K562 (cell line): ENCODE data around the gene FAM171A2. TPM values are rescaled to one million over a fixed set of nuclear protein-coding genes. Genes with fewer than 3 reads are reported as not detected.

Experiments
- GABPB1 ChIP-seq: sonication (generic); formaldehyde crosslinking; IDR thresholded peaks from 2 replicates; pipeline ENCODE4 v1.8.0; 2022; ENCODE audit warnings: mild to moderate bottlenecking, missing genetic modification reagents
- NCOR1 ChIP-seq: fragments of 450-650 bp; IDR thresholded peaks from 2 replicates; pipeline ENCODE4 v1.6.1; 2016; ENCODE audit warnings: mild to moderate bottlenecking, moderate library complexity
- polyA plus RNA-seq, 8 experiments: library from polyadenylated mRNA; depleted of rRNA in 4 of 8; stranded (reverse) in 5 of 8; unstranded in 3 of 8; fragments of >200 nt; fragmentation: Nextera tagmentation in 2 of 8; fragmentation: Illumina TruSeq in 1 of 8; extraction: Ambion mirVana in 2 of 8; extraction: Trizol in 1 of 8; gene quantifications; 2 replicates each; pipeline versions ENCODE4 v1.2.1 to v1.2.3, GENCODE V29; 2011 to 2014; ENCODE audit warnings: inconsistent platforms in 1 of 8, missing spikeins in 1 of 8
- total RNA-seq, 7 experiments: library from RNA; depleted of rRNA in 6 of 7; stranded (reverse); fragments of >200 nt in 6 of 7; fragmentation: Illumina TruSeq in 2 of 7; extraction: Trizol in 2 of 7; gene quantifications; 2 replicates each; pipeline versions ENCODE4 v1.2.1 to v1.2.3, GENCODE V29; 2011 to 2021; ENCODE audit warnings: low replicate concordance in 1 of 7
- TF ChIP-seq, protein P1 (sequence below): sonication (generic); formaldehyde crosslinking; IDR thresholded peaks from 2 replicates; pipeline ENCODE4 v1.8.0; 2023; ENCODE audit warnings: mild to moderate bottlenecking, missing genetic modification reagents
- TF ChIP-seq, protein P2 (sequence below), 2 experiments: fragments of 250-450 bp in 1 of 2; fragments of 450-650 bp in 1 of 2; sonication (Bioruptor Pico) in 1 of 2; IDR thresholded peaks; 2 replicates each; pipeline versions ENCODE4 v1.6.1 to v1.8.0; 2016 to 2021; ENCODE audit warnings: mild to moderate bottlenecking in 2 of 2, moderate library complexity in 2 of 2, missing compliant biosample characterization in 1 of 2, missing genetic modification characterization in 1 of 2
- TF ChIP-seq, protein P3 (sequence below): sonication (generic); formaldehyde crosslinking; IDR thresholded peaks from 2 replicates; pipeline ENCODE4 v1.8.0; 2022; ENCODE audit warnings: mild to moderate bottlenecking, low read depth, missing genetic modification reagents

Gene FAM171A2
- total and polyA plus RNA-seq, 9 of the 15 experiments (the other 6 are each of a cell fraction or from before 2014, with no cell fraction given) = 0.10 to 10.2 (median 2.0) TPM; not detected in 1

DNA sequence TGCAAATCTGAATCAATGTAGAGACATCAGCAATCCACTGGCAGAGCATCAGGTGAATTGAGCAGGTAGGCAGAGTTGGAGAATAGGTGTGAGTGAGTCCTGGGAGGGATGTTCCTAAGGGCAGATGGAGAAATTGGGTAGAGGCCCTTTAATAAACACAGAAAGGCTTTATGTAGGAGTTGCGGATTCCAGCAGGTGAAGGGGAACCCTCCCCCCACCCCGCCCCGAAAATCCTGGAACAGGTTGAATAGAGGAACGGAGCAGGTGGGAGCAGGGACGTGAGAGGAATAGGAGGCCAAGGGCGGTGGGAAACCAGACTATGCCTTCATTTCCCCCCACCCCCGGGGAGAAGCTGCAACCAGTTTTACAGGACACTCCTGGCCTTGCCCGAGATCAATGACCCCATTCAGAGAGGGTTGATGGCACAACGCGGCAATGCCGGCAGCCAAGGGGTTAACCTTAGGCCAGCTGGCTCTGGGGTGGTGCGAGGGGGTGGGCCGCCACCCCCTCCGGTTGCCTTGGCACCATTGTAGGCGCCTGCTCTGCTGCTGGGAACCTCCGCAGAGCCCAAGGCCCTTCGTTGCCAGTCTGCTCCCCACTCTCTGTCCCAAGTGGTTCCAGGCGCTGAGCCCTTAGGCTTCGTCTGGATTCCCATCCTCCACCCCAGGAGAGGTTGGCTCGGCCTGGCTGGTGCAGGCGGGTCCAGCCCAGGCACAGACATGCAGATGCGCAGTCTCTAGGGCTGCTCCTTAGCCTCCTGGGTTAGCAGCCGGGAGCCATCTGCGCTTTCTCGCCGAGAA lies 56.1 kb downstream of the FAM171A2 start (continued):
- TF ChIP-seq, protein P1, sequence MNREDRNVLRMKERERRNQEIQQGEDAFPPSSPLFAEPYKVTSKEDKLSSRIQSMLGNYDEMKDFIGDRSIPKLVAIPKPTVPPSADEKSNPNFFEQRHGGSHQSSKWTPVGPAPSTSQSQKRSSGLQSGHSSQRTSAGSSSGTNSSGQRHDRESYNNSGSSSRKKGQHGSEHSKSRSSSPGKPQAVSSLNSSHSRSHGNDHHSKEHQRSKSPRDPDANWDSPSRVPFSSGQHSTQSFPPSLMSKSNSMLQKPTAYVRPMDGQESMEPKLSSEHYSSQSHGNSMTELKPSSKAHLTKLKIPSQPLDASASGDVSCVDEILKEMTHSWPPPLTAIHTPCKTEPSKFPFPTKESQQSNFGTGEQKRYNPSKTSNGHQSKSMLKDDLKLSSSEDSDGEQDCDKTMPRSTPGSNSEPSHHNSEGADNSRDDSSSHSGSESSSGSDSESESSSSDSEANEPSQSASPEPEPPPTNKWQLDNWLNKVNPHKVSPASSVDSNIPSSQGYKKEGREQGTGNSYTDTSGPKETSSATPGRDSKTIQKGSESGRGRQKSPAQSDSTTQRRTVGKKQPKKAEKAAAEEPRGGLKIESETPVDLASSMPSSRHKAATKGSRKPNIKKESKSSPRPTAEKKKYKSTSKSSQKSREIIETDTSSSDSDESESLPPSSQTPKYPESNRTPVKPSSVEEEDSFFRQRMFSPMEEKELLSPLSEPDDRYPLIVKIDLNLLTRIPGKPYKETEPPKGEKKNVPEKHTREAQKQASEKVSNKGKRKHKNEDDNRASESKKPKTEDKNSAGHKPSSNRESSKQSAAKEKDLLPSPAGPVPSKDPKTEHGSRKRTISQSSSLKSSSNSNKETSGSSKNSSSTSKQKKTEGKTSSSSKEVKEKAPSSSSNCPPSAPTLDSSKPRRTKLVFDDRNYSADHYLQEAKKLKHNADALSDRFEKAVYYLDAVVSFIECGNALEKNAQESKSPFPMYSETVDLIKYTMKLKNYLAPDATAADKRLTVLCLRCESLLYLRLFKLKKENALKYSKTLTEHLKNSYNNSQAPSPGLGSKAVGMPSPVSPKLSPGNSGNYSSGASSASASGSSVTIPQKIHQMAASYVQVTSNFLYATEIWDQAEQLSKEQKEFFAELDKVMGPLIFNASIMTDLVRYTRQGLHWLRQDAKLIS (CRISPR knock-in tag) = no peak
- TF ChIP-seq, protein P2, sequence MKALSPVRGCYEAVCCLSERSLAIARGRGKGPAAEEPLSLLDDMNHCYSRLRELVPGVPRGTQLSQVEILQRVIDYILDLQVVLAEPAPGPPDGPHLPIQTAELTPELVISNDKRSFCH (CRISPR knock-in tag; IDR thresholded peaks at IDR 0.05) = no peak
- TF ChIP-seq, protein P2 (tag; IDR thresholded peaks at IDR 0.05) = no peak
- no peak for TF ChIP-seq NCOR1
- TF ChIP-seq, protein P3, sequence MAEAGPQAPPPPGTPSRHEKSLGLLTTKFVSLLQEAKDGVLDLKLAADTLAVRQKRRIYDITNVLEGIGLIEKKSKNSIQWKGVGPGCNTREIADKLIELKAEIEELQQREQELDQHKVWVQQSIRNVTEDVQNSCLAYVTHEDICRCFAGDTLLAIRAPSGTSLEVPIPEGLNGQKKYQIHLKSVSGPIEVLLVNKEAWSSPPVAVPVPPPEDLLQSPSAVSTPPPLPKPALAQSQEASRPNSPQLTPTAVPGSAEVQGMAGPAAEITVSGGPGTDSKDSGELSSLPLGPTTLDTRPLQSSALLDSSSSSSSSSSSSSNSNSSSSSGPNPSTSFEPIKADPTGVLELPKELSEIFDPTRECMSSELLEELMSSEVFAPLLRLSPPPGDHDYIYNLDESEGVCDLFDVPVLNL (CRISPR knock-in tag) = no peak
- no peak for TF ChIP-seq GABPB1 (CRISPR knock-in tag)
- TF ChIP-seq, all 486 proteins: peak for 0
